GM23248 (cell line): ENCODE results near the gene RNF169. TPM values are rescaled to one million over a fixed set of nuclear protein-coding genes. Genes with fewer than 3 reads are reported as not detected.

ENCODE experiments used
- DNase-seq: peaks from one replicate; pipeline ENCODE4 v3.0.0-alpha.2; 2015
- H2AFZ ChIP-seq: fragments of 200-600 bp; sonication (generic); 2 replicates; pipeline ENCODE4 v1.6.1; 2016; ENCODE audit warnings: antibody characterized with exemption
- H3F3A ChIP-seq: fragments of 200-600 bp; sonication (generic); 2 replicates; pipeline ENCODE4 v1.6.1; 2016; ENCODE audit warnings: mild to moderate bottlenecking, antibody characterized with exemption, mixed run types; ENCODE audit not compliant: insufficient read depth
- H3K27ac ChIP-seq: fragments of 200-600 bp; sonication (generic); 2 replicates; pipeline ENCODE4 v1.5.1; 2016; ENCODE audit warnings: mild to moderate bottlenecking
- H3K27me3 ChIP-seq: fragments of 200-600 bp; sonication (generic); replicated peaks from 2 replicates; pipeline ENCODE4 v1.6.1; 2016; ENCODE audit warnings: mild to moderate bottlenecking; ENCODE audit not compliant: insufficient read depth
- H3K36me3 ChIP-seq: fragments of 200-600 bp; sonication (generic); 2 replicates; pipeline ENCODE4 v1.6.1; 2016; ENCODE audit warnings: low read depth, mild to moderate bottlenecking
- H3K4me1 ChIP-seq: fragments of 200-600 bp; sonication (generic); 2 replicates; pipeline ENCODE4 v1.6.1; 2016; ENCODE audit warnings: mild to moderate bottlenecking; ENCODE audit not compliant: insufficient read depth
- H3K4me2 ChIP-seq: fragments of 200-600 bp; sonication (generic); one replicate; pipeline ENCODE4 v1.6.1; 2016; ENCODE audit warnings: mild to moderate bottlenecking; ENCODE audit not compliant: unreplicated experiment
- H3K4me3 ChIP-seq: fragments of 200-600 bp; sonication (generic); 2 replicates; pipeline ENCODE4 v1.5.1; 2016; ENCODE audit warnings: mild to moderate bottlenecking
- H3K79me2 ChIP-seq: fragments of 200-600 bp; sonication (generic); 2 replicates; pipeline ENCODE4 v1.6.1; 2016; ENCODE audit warnings: mild to moderate bottlenecking; ENCODE audit not compliant: insufficient read depth
- H3K9ac ChIP-seq: fragments of 200-600 bp; sonication (generic); 2 replicates; pipeline ENCODE4 v1.6.1; 2016; ENCODE audit warnings: mild to moderate bottlenecking
- H3K9me2 ChIP-seq: fragments of 200-600 bp; sonication (generic); 2 replicates; pipeline ENCODE4 v1.6.1; 2016; ENCODE audit warnings: mixed run types, mild to moderate bottlenecking, moderate library complexity; ENCODE audit not compliant: insufficient read depth
- H3K9me3 ChIP-seq: fragments of 200-600 bp; sonication (generic); one replicate; pipeline ENCODE4 v1.6.1; 2017; ENCODE audit warnings: low read depth
- H4K20me1 ChIP-seq: fragments of 200-600 bp; sonication (generic); 2 replicates; pipeline ENCODE4 v1.6.0; 2016; ENCODE audit not compliant: insufficient read depth
- EZH2 ChIP-seq: fragments of 200-600 bp; sonication (generic); IDR thresholded peaks from 2 replicates; pipeline ENCODE4 v1.6.1; 2018; ENCODE audit warnings: antibody characterized with exemption, mild to moderate bottlenecking; ENCODE audit not compliant: insufficient read depth, poor library complexity, severe bottlenecking
- EZH2phosphoT487 ChIP-seq: fragments of 200-600 bp; sonication (generic); IDR thresholded peaks from 2 replicates; pipeline ENCODE4 v1.6.1; 2018; ENCODE audit warnings: antibody characterized with exemption, moderate library complexity, mild to moderate bottlenecking, low read depth; ENCODE audit not compliant: insufficient read depth
- WGBS, 2 experiments: methylation state at CpG; one replicate each; pipeline ENCODE4 v1.1.6; 2015 to 2017; ENCODE audit warnings: low lambda C conversion rate in 2 of 2, low coverage in 1 of 2; ENCODE audit errors: missing lambda C conversion rate in 2 of 2; 5-methylcytosine and 5-hydroxymethylcytosine counted together
- in situ Hi-C: fragments of 300-500 bp; cut with MboI; formaldehyde crosslinking; loops from 2 replicates; pipeline ENCODE4 v1.15.0; 2020
- microRNA-seq: library from miRNA; unstranded; fragments of <30 nt; microRNA quantifications from one replicate; pipeline ENCODE4, GENCODE V29; 2016; ENCODE audit warnings: borderline number of aligned reads
- polyA plus RNA-seq: library from polyadenylated mRNA; unstranded; fragments of >200 nt; fragmentation: Nextera tagmentation; extraction: Ambion mirVana; gene quantifications from 2 replicates; pipeline ENCODE4 v1.2.1, GENCODE V29; 2016
- small RNA-seq: library from RNA; depleted of rRNA; stranded (forward); fragments of <200 nt; gene quantifications from one replicate; pipeline ENCODE3, GENCODE V24; 2014; ENCODE audit warnings: low read depth, low replicate concordance
- total RNA-seq: library from RNA; depleted of rRNA; stranded (reverse); fragments of >200 nt; shearing (Covaris generic); gene quantifications from 2 replicates; pipeline ENCODE4 v1.2.3, GENCODE V29; 2014; rRNA removed

RNF169 gene
- total and polyA plus RNA-seq, 2 experiments from 2014 or later = 0.79 to 15.8 TPM

- Histone ChIP-seq H3K27me3 (no peaks in the 10 kb centered on the region), H2AFZ (no peak overlapping the region), H3K9ac (no peak overlapping the region), H3K27ac (no peak overlapping the region), H3K4me2 (no peak overlapping the region), H3K4me3 (no peak overlapping the region), H4K20me1 (no peaks in the 10 kb centered on the region), H3K4me1 (no peaks in the 10 kb centered on the region), H3F3A (no peaks in the 10 kb centered on the region), H3K9me2 (no peaks in the 10 kb centered on the region), H3K36me3 (peaks cover 44% of the 10 kb centered on the region), H3K79me2 (no peaks in the 10 kb centered on the region), H3K9me3 (no peaks in the 10 kb centered on the region)
- no peak for DNase-seq
- in situ Hi-C loops = no loop called here
- no peak for TF ChIP-seq EZH2
- TF ChIP-seq EZH2phosphoT487 = no peak
These were observed 117.9 kb downstream of the RNF169 start for GRCh38 chr11:74866557-74866956.

GRCh38 chr11:74870485-74870884, 121.8 kb downstream of the RNF169 start:
- Histone ChIP-seq H3F3A (no peaks in the 10 kb centered on the region), H3K4me2 (no peak overlapping the region), H3K9ac (no peak overlapping the region), H3K36me3 (peaks cover 41% of the 10 kb centered on the region), H3K4me3 (no peak overlapping the region), H3K9me2 (no peaks in the 10 kb centered on the region), H3K27me3 (no peaks in the 10 kb centered on the region), H3K4me1 (no peaks in the 10 kb centered on the region), H3K9me3 (no peaks in the 10 kb centered on the region), H3K27ac (no peak overlapping the region), H3K79me2 (no peaks in the 10 kb centered on the region), H4K20me1 (no peaks in the 10 kb centered on the region), H2AFZ (no peak overlapping the region)
- no peak for TF ChIP-seq EZH2phosphoT487
- no peak for TF ChIP-seq EZH2
- WGBS, 2 experiments = 74 to 80% methylated on average over 1 of the region's 1 CpG
- in situ Hi-C loops = no loop called here
- DNase-seq = peak; percentile 61

- in situ Hi-C loops = no loop called here
- H3K9me3 ChIP-seq = no peaks in the 10 kb centered on the region
- no peak overlapping the region for H3K4me2 ChIP-seq
- H4K20me1 ChIP-seq = no peaks in the 10 kb centered on the region
- no peak overlapping the region for H3K27ac ChIP-seq
- no peaks in the 10 kb centered on the region for H3K4me1 ChIP-seq
- H3K4me3 ChIP-seq = no peak overlapping the region
- H3F3A ChIP-seq = no peaks in the 10 kb centered on the region
- no peaks in the 10 kb centered on the region for H3K79me2 ChIP-seq
- H2AFZ ChIP-seq = no peak overlapping the region
- TF ChIP-seq EZH2 = no peak
- no peak for TF ChIP-seq EZH2phosphoT487
- 92 to 100% methylated on average over 2 of the region's 2 CpGs for WGBS, 2 experiments
- no peaks in the 10 kb centered on the region for H3K27me3 ChIP-seq
- H3K9me2 ChIP-seq = no peaks in the 10 kb centered on the region
- no peak overlapping the region for H3K9ac ChIP-seq
- peaks cover 36% of the 10 kb centered on the region for H3K36me3 ChIP-seq
- DNase-seq = no peak
These were observed 122.4 kb downstream of the RNF169 start for GRCh38 chr11:74871037-74871436.

- Histone ChIP-seq H4K20me1 (no peaks in the 10 kb centered on the region), H3K4me1 (no peaks in the 10 kb centered on the region), H3K27me3 (no peaks in the 10 kb centered on the region), H3K4me3 (no peak overlapping the region), H3K27ac (no peak overlapping the region), H3K4me2 (no peak overlapping the region), H3K36me3 (no peaks in the 10 kb centered on the region; the same call in 1 of the 2 replicates), H3K9me2 (no peaks in the 10 kb centered on the region), H3K79me2 (no peaks in the 10 kb centered on the region), H2AFZ (no peak overlapping the region), H3K9me3 (no peaks in the 10 kb centered on the region), H3F3A (no peaks in the 10 kb centered on the region), H3K9ac (no peak overlapping the region)
- WGBS, 2 experiments = 44 to 50% methylated on average over 1 of the region's 1 CpG
- TF ChIP-seq EZH2phosphoT487 = no peak
- no peak for TF ChIP-seq EZH2
- DNase-seq = peak; percentile 11
- in situ Hi-C loops = no loop called here
These were observed 128.5 kb downstream of the RNF169 start for GRCh38 chr11:74877132-74877531.

Small RNA genes within 50 kb of the gene (microRNA-seq; reads per million reads assigned to microRNA genes)
- not detected for gene MIR4696

Small RNA genes within 50 kb of the gene (small RNA-seq; reads per million reads assigned to genes)
- gene MIR4696 (not detected), gene RN7SL239P (not detected)

Other genes with a start within 250 kb of the RNF169 start
- gene POLD3, start 156.3 kb upstream of the RNF169 start, total RNA-seq = 8.4 and 10.4 TPM in 2 replicates
- 15.8 and 16.5 TPM in 2 replicates for gene POLD3, start 156.3 kb upstream of the RNF169 start, polyA plus RNA-seq
- not detected in 2 replicates for gene CHRDL2, start 17.4 kb upstream of the RNF169 start, total RNA-seq
- not detected in 2 replicates for gene CHRDL2, start 17.4 kb upstream of the RNF169 start, polyA plus RNA-seq
- gene XRRA1, start 200.2 kb downstream of the RNF169 start, total RNA-seq = 1.4 and 3.2 TPM in 2 replicates
- gene XRRA1, start 200.2 kb downstream of the RNF169 start, polyA plus RNA-seq = 7.0 and 7.3 TPM in 2 replicates
- gene SPCS2, start 200.4 kb downstream of the RNF169 start, total RNA-seq = 51.1 and 316 TPM in 2 replicates
- gene SPCS2, start 200.4 kb downstream of the RNF169 start, polyA plus RNA-seq = 335 and 370 TPM in 2 replicates
- 6.2 and 6.4 TPM in 2 replicates for gene NEU3, start 240.1 kb downstream of the RNF169 start, total RNA-seq
- 2.3 and 2.5 TPM in 2 replicates for gene NEU3, start 240.1 kb downstream of the RNF169 start, polyA plus RNA-seq